Pancreas (tissue), 10 donors: ENCODE results near the gene PPCS. TPM values are rescaled to one million over a fixed set of nuclear protein-coding genes. Genes with fewer than 3 reads are reported as not detected.

Experiments
- ATAC-seq, 4 donors: fragments of 200-7000 bp; cut with Tn5 transposase; one replicate each; pipeline versions ENCODE4 v1.8.0 to v1.9.1; 2020; ENCODE audit warnings: mild to moderate bottlenecking in 4 of 4, moderate library complexity in 4 of 4
- DNase-seq, 6 donors: peaks; one replicate each; pipeline ENCODE4 v3.0.0-alpha.2; 2020
- FAIRE-seq: peaks from 2 replicates; lab custom pipeline; 2012; peaks lifted over from hg19 to GRCh38; lab: Jason Lieb, UNC
- H3K27ac ChIP-seq, 4 donors: fragments of 200-600 bp; sonication (generic); 1 replicate in 3 of 4; 2 replicates in 1 of 4; pipeline versions ENCODE4 v1.5.0 to v1.8.0; 2020
- H3K27me3 ChIP-seq, 4 donors: fragments of 200-600 bp; one replicate each; pipeline ENCODE4 v1.8.0; 2021
- H3K36me3 ChIP-seq, 3 donors: fragments of 200-600 bp; sonication (generic) in 1 of 3; one replicate each; pipeline versions ENCODE4 v1.5.0 to v1.8.0; 2020 to 2021
- H3K4me1 ChIP-seq, 3 donors: fragments of 200-600 bp; one replicate each; pipeline ENCODE4 v1.8.0; 2021
- H3K4me3 ChIP-seq, 4 donors: fragments of 200-600 bp; sonication (generic) in 2 of 4; one replicate each; pipeline versions ENCODE4 v1.5.0 to v1.8.0; 2020 to 2021
- H3K9me3 ChIP-seq, 4 donors: fragments of 200-600 bp; one replicate each; pipeline ENCODE4 v1.8.0; 2021
- WGBS, 2 donors: extraction: QIAGEN DNeasy Blood & Tissue Kit; methylation state at CpG; one replicate each; pipeline ENCODE4 v1.1.7; 2013; 5-methylcytosine and 5-hydroxymethylcytosine counted together
- intact Hi-C, 3 donors: fragments of 100-400 bp; cut with DNase I; formaldehyde crosslinking; loops; one replicate each; pipeline versions ENCODE4 v1.11.1 to v1.14.2; 2022
- polyA plus RNA-seq, 2 donors: library from polyadenylated mRNA; stranded (reverse); fragments of 200-250 nt; gene quantifications; one replicate each; pipeline ENCODE4 v1.2.3, GENCODE V29; 2013
- total RNA-seq, 6 donors: library from RNA; stranded (reverse); fragmentation: NEBNext Ultra II Directional in 4 of 6; extraction: Animal tissue kit (Norgen Biotek cat#: 25700) in 4 of 6; gene quantifications; one replicate each; pipeline versions ENCODE4 v1.2.1 to v1.2.4, GENCODE V29; 2021 to 2023
- TF ChIP-seq, protein P1 (sequence below), 4 donors: fragments of 200-600 bp; sonication (generic) in 3 of 4; IDR thresholded peaks; one replicate each; pipeline versions ENCODE4 v1.5.0 to v1.8.0; 2021; ENCODE audit warnings: antibody characterized with exemption in 4 of 4
- donor health status: healthy with polysubstance abuse.
- donor health status: DM: no; HTN: no; CAD: no; lungs with moderate emphysema.
- donor health status: DM: no; HTN: no; CAD: no.
- donor health status: control.
- donor health status: control.
- donor health status: Bipolar disorder and iron deficiency.
- donor health status: DM: yes; HTN: yes; CAD: no.
- donor health status: DM: no; HTN: no; CAD: no.
- donor health status: DM: no; HTN: no; CAD: no.
- donor health status: DM: yes; HTN: yes; CAD: no.

PPCS gene
- total and polyA plus RNA-seq, 8 donors, result 25.5 to 62.3 (median 36.0) TPM

DNA sequence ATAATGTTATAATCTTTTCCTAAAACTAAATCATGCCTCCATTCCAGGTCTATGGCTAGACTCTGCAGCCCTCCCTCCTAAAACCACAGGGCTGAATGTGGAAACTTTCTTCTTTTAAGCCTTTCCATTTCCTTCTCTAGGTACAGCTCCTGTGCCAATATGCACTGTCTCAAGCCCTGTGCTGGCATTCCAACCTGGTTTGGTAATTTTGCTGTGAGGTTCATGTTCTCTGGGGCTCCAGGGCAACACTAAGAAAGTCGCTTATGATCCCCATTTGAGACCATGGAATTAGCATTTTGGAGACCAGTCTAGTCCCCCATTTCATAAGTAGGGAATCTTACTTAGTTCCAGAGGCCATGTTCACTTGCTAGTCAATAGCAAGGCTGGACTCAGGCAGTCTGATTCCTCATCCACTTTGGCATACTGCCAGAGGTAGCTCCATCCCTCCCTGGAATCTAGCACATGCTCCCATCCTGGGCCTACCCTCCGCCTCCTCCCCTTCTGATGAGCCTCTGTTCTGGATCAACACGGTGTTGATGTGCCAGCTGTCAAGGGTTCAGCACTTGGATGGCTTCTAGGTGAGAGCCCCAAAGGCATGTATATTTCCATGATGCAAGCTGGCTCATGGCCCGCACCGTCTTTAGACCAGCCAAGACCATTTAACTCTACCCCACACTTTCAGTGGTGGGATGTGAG, 37.1 kb upstream of the PPCS start:
- H3K4me1 ChIP-seq, result peaks cover 0 to 13% (median 11%) of the 10 kb centered on the region in 3 donors
- H3K4me3 ChIP-seq, result no peak overlapping the region
- no peak for DNase-seq
- TF ChIP-seq, protein P1, sequence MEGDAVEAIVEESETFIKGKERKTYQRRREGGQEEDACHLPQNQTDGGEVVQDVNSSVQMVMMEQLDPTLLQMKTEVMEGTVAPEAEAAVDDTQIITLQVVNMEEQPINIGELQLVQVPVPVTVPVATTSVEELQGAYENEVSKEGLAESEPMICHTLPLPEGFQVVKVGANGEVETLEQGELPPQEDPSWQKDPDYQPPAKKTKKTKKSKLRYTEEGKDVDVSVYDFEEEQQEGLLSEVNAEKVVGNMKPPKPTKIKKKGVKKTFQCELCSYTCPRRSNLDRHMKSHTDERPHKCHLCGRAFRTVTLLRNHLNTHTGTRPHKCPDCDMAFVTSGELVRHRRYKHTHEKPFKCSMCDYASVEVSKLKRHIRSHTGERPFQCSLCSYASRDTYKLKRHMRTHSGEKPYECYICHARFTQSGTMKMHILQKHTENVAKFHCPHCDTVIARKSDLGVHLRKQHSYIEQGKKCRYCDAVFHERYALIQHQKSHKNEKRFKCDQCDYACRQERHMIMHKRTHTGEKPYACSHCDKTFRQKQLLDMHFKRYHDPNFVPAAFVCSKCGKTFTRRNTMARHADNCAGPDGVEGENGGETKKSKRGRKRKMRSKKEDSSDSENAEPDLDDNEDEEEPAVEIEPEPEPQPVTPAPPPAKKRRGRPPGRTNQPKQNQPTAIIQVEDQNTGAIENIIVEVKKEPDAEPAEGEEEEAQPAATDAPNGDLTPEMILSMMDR (IDR thresholded peaks at IDR 0.05), result no peak
- 89 to 95% methylated on average over 5 of the region's 5 CpGs for WGBS, 2 donors
- FAIRE-seq, result no peak
- no peaks in the 10 kb centered on the region for H3K36me3 ChIP-seq
- no peak for ATAC-seq
- intact Hi-C loops, result no loop called here
- H3K27ac ChIP-seq, result no peak overlapping the region
- no peaks in the 10 kb centered on the region for H3K27me3 ChIP-seq
- H3K9me3 ChIP-seq, result no peaks in the 10 kb centered on the region

DNA sequence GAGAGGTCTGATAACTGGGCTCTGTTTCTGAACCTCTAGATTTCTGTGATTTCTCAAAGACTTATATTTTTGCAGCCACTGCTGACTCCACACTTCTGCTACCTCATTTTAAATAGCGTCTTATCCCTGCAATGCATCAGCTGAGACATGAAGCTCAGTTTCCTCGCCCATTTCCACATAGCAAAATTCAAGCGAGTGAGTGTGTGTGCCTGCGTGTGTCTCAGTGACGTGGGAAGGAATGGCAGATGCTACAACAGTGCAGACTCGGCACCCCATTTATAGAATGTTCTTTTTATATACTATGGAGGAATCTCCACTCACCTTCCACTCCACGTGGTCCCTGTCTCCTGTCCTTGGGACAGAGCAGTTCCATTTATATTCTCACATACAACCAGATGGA, 36.2 kb upstream of the PPCS start:
- no peak overlapping the region for H3K27ac ChIP-seq

DNA sequence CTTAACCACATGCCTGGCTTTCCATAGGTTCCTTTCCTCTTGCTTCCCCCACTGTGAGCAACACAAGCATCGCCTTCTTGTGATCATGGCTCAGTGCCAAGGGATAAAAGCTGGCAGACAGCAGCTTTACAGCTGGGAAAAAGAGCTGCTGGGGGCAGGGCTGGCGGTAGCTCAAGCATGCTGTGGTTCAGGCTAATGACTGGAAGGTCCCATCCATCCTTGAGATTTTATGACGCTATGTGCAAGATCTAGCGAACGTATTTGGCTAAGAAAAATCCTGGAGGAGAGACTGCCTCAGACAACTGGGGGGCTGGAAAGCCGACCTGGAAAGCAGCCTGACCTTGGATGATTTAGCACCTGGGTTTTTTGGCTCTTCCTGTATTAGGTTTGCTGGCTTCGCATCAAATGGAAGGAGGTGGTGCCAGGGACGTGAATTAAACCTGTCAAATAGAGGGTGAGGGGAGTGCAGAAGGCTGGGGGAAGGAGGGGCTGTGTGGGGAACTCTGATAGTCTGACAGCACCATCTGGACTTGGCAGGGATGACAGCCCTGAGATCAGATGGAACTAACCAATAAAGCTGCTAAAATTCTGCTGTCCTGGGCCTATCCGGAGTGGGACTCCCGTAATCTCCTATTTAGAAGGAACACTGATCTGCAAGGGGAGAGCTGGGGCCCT, 35.3 kb upstream of the PPCS start:
- Histone ChIP-seq H3K27me3 (no peaks in the 10 kb centered on the region), H3K36me3 (no peaks in the 10 kb centered on the region), H3K27ac (peak overlapping the region in 1 of 4 donors; percentile 20), H3K4me3 (no peak overlapping the region), H3K9me3 (no peaks in the 10 kb centered on the region), H3K4me1 (peaks cover 0 to 13% (median 11%) of the 10 kb centered on the region in 3 donors)
- intact Hi-C loops, result no loop called here
- TF ChIP-seq, protein P1 (IDR thresholded peaks at IDR 0.05), result no peak
- FAIRE-seq (no peak), ATAC-seq (peak; percentile 68 to 84 (median 83)), DNase-seq (peak; percentile 53 to 79 (median 69))
- WGBS, 2 donors, result 3 to 4% methylated on average over 10 of the region's 10 CpGs

More for the DNA sequence above, 36.2 kb upstream of the PPCS start:
- H3K4me3 ChIP-seq, result no peak overlapping the region
- intact Hi-C loops, result no loop called here
- TF ChIP-seq, protein P1 (IDR thresholded peaks at IDR 0.05), result no peak
- FAIRE-seq (no peak), DNase-seq (no peak), ATAC-seq (no peak)
- WGBS, 2 donors, result 87 to 88% methylated on average over 7 of the region's 7 CpGs
- H3K27me3 ChIP-seq, result no peaks in the 10 kb centered on the region
- H3K36me3 ChIP-seq, result no peaks in the 10 kb centered on the region
- H3K9me3 ChIP-seq, result no peaks in the 10 kb centered on the region
- H3K4me1 ChIP-seq, result peaks cover 0 to 13% (median 11%) of the 10 kb centered on the region in 3 donors

DNA sequence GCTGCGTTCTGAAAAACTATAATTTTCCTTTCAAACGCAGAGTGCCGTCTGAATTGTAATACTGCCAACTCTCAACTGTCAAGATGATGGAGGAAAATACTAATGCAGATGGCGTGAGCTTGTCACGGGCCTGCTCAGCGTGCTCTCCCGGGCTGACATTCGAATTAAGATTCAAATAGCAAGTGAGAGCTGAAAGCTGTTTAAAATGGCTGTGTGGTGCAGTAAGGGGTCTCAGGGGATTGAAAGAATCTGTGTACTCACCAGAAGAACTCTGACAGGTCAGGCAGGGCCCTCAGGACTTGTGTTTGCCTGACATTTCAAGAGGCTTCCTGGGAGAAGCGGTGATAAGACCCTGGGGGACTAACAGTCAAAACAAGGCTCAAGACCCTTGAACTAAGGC, 33.6 kb upstream of the PPCS start:
- intact Hi-C loops, result no loop called here
- Histone ChIP-seq H3K4me1 (peaks cover 0 to 13% (median 11%) of the 10 kb centered on the region in 3 donors), H3K9me3 (no peaks in the 10 kb centered on the region), H3K27ac (no peak overlapping the region), H3K4me3 (no peak overlapping the region), H3K27me3 (no peaks in the 10 kb centered on the region), H3K36me3 (no peaks in the 10 kb centered on the region)
- FAIRE-seq, result no peak
- no peak for DNase-seq
- ATAC-seq, result no peak
- 78 to 83% methylated on average over 9 of the region's 9 CpGs for WGBS, 2 donors
- TF ChIP-seq, protein P1 (IDR thresholded peaks at IDR 0.05), result no peak

DNA sequence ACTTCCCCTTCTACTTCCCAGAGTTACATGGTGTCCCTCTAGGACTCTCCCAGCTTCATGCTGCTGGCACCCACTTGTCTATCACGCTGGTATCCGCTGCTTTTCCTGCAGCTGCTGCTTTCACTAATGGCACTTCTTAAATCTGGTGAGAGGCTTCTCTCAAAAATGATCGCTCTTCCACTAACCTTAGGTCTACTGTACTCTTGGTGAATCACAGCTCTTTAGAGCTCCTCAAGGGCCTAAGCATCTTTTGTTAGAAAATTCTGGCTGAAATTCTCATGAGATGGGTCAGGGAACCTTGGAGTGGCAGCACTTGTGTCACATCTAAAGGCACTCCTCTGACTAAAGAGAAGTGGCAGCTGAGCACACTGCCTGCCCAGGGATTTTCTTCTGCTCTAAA, 32.7 kb upstream of the PPCS start:
- DNase-seq (no peak), FAIRE-seq (no peak)
- intact Hi-C loops, result no loop called here

More for the DNA sequence above, 32.7 kb upstream of the PPCS start:
- Histone ChIP-seq H3K27ac (no peak overlapping the region), H3K9me3 (no peaks in the 10 kb centered on the region), H3K27me3 (no peaks in the 10 kb centered on the region), H3K4me1 (peaks cover 0 to 13% (median 11%) of the 10 kb centered on the region in 3 donors), H3K36me3 (no peaks in the 10 kb centered on the region), H3K4me3 (no peak overlapping the region)
- TF ChIP-seq, protein P1 (IDR thresholded peaks at IDR 0.05), result no peak
- no peak for ATAC-seq
- 93 to 99% methylated on average over 3 of the region's 3 CpGs for WGBS, 2 donors
